Activated CD4-positive, alpha-beta memory T cell treated with anti-CD3 and anti-CD28 coated beads for 36 hours (primary cell): ENCODE measurements around the gene CCDC195. TPM values are rescaled to one million over a fixed set of nuclear protein-coding genes. Genes with fewer than 3 reads are reported as not detected.

Source experiments
- CTCF ChIA-PET: fragments of 350-600 bp; sonication (Branson Sonifier 250); formaldehyde crosslinking; loops from one replicate; lab custom pipeline; 2021; ENCODE audit warnings: antibody characterized with exemption, inconsistent platforms; lab: Charles Lee
- POLR2A ChIA-PET: fragments of 350-600 bp; sonication (Branson Sonifier 250); formaldehyde crosslinking; loops from one replicate; lab custom pipeline; 2021; ENCODE audit warnings: antibody characterized with exemption; lab: Charles Lee
- DNase-seq: peaks from one replicate; pipeline ENCODE4 v3.0.0-alpha.2; 2020
- H3K27ac Mint-ChIP-seq: one replicate; pipeline ENCODE4 v1.8.0; 2021; ENCODE audit warnings: mixed read lengths
- H3K27me3 Mint-ChIP-seq: one replicate; pipeline ENCODE4 v1.8.0; 2021; ENCODE audit warnings: mixed read lengths
- H3K36me3 Mint-ChIP-seq: one replicate; pipeline ENCODE4 v1.8.0; 2021; ENCODE audit warnings: mixed read lengths
- H3K4me1 Mint-ChIP-seq: one replicate; pipeline ENCODE4 v1.8.0; 2021; ENCODE audit warnings: low read depth, mixed read lengths
- H3K4me3 Mint-ChIP-seq: one replicate; pipeline ENCODE4 v1.8.0; 2021; ENCODE audit warnings: mild to moderate bottlenecking, mixed read lengths
- H3K9me3 Mint-ChIP-seq: one replicate; pipeline ENCODE4 v1.8.0; 2021; ENCODE audit warnings: mixed read lengths
- intact Hi-C: fragments of 100-400 bp; cut with micrococcal nuclease; formaldehyde crosslinking; loops from one replicate; pipeline ENCODE4 v1.15.1; 2023
- total RNA-seq, 2 experiments: library from RNA; stranded (reverse); gene quantifications; one replicate each; pipeline ENCODE4 v1.2.3, GENCODE V29; 2021

CCDC195 gene
- total RNA-seq: not detected

- CTCF ChIA-PET: no interaction called here
- intact Hi-C loops: no loop called here
- POLR2A ChIA-PET: no interaction called here
- Mint-ChIP-seq H3K36me3 (no peaks in the 10 kb centered on the region), H3K27me3 (peaks cover 2% of the 10 kb centered on the region), H3K4me1 (no peaks in the 10 kb centered on the region), H3K27ac (no peak within 1 kb of the TSS), H3K4me3 (no peak within 1 kb of the TSS), H3K9me3 (peaks cover 5% of the 10 kb centered on the region)
- no peak for DNase-seq
Observed at GRCh38 chr2:224716201-224716600, at the start of gene CCDC195. Gene CCDC195 (minus strand): TSS chr2:224716365. CDS start chr2:224716365, 0 bp downstream.

- ChIA-PET POLR2A (no interaction called here), CTCF (no interaction called here)
- H3K27ac Mint-ChIP-seq: peak overlapping the region; percentile 81
- no peaks in the 10 kb centered on the region for H3K27me3 Mint-ChIP-seq
- no peak for DNase-seq
- intact Hi-C loops: no loop called here
- peaks cover 90% of the 10 kb centered on the region for H3K36me3 Mint-ChIP-seq
- peaks cover 15% of the 10 kb centered on the region for H3K9me3 Mint-ChIP-seq
- peaks cover 35% of the 10 kb centered on the region for H3K4me1 Mint-ChIP-seq
- H3K4me3 Mint-ChIP-seq: no peak overlapping the region
Observed at GRCh38 chr2:224764565-224765236, 48.5 kb upstream of the CCDC195 start.

GRCh38 chr2:224757934-224758548 is 41.9 kb upstream of the CCDC195 start:
- intact Hi-C loops: no loop called here
- POLR2A ChIA-PET: no interaction called here
- Mint-ChIP-seq H3K36me3 (peaks cover 56% of the 10 kb centered on the region), H3K9me3 (peaks cover 48% of the 10 kb centered on the region), H3K27me3 (no peaks in the 10 kb centered on the region), H3K4me1 (no peaks in the 10 kb centered on the region), H3K27ac (no peak overlapping the region), H3K4me3 (no peak overlapping the region)
- DNase-seq: no peak
- CTCF ChIA-PET: interaction anchor here (1.3 kb wide), 1 partner anchor 20 kb away, joined by 3 read pairs; no protein-coding TSS in a partner anchor

GRCh38 chr2:224753743-224754540 is 37.8 kb upstream of the CCDC195 start:
- ChIA-PET POLR2A (no interaction called here), CTCF (no interaction called here)
- DNase-seq: no peak
- H3K4me1 Mint-ChIP-seq: no peaks in the 10 kb centered on the region
- peaks cover 26% of the 10 kb centered on the region for H3K9me3 Mint-ChIP-seq
- peaks cover 21% of the 10 kb centered on the region for H3K36me3 Mint-ChIP-seq
- intact Hi-C loops: no loop called here
- H3K27me3 Mint-ChIP-seq: no peaks in the 10 kb centered on the region
- H3K4me3 Mint-ChIP-seq: no peak overlapping the region
- H3K27ac Mint-ChIP-seq: no peak overlapping the region

GRCh38 chr2:224751996-224752698 is 36.0 kb upstream of the CCDC195 start:
- no peak overlapping the region for H3K27ac Mint-ChIP-seq
- H3K9me3 Mint-ChIP-seq: peaks cover 8% of the 10 kb centered on the region
- DNase-seq: no peak
- ChIA-PET POLR2A (no interaction called here), CTCF (no interaction called here)
- no peak overlapping the region for H3K4me3 Mint-ChIP-seq
- peaks cover 3% of the 10 kb centered on the region for H3K36me3 Mint-ChIP-seq
- intact Hi-C loops: no loop called here
- peaks cover 4% of the 10 kb centered on the region for H3K27me3 Mint-ChIP-seq
- H3K4me1 Mint-ChIP-seq: no peaks in the 10 kb centered on the region

- peaks cover 5% of the 10 kb centered on the region for H3K27me3 Mint-ChIP-seq
- H3K4me1 Mint-ChIP-seq: no peaks in the 10 kb centered on the region
- no peak overlapping the region for H3K4me3 Mint-ChIP-seq
- ChIA-PET CTCF (no interaction called here), POLR2A (no interaction called here)
- intact Hi-C loops: no loop called here
- DNase-seq: no peak
- no peaks in the 10 kb centered on the region for H3K36me3 Mint-ChIP-seq
- peaks cover under 1% of the 10 kb centered on the region for H3K9me3 Mint-ChIP-seq
- H3K27ac Mint-ChIP-seq: no peak overlapping the region
Observed at GRCh38 chr2:224749136-224749535, 33.0 kb upstream of the CCDC195 start.

GRCh38 chr2:224747765-224748164 is 31.6 kb upstream of the CCDC195 start:
- POLR2A ChIA-PET: no interaction called here
- DNase-seq: no peak
- no peaks in the 10 kb centered on the region for H3K9me3 Mint-ChIP-seq
- H3K4me3 Mint-ChIP-seq: no peak overlapping the region
- H3K27me3 Mint-ChIP-seq: peaks cover 5% of the 10 kb centered on the region
- H3K4me1 Mint-ChIP-seq: no peaks in the 10 kb centered on the region
- CTCF ChIA-PET: no interaction called here
- intact Hi-C loops: no loop called here
- no peak overlapping the region for H3K27ac Mint-ChIP-seq
- no peaks in the 10 kb centered on the region for H3K36me3 Mint-ChIP-seq

GRCh38 chr2:224736227-224736626 is 20.1 kb upstream of the CCDC195 start:
- no peak for DNase-seq
- Mint-ChIP-seq H3K27me3 (no peaks in the 10 kb centered on the region), H3K9me3 (peaks cover 24% of the 10 kb centered on the region), H3K4me1 (no peaks in the 10 kb centered on the region), H3K4me3 (no peak overlapping the region), H3K27ac (no peak overlapping the region), H3K36me3 (peaks cover 2% of the 10 kb centered on the region)
- ChIA-PET POLR2A (no interaction called here), CTCF (no interaction called here)
- intact Hi-C loops: no loop called here

GRCh38 chr2:224734949-224735348 is 18.8 kb upstream of the CCDC195 start:
- intact Hi-C loops: no loop called here
- no peak overlapping the region for H3K27ac Mint-ChIP-seq
- POLR2A ChIA-PET: no interaction called here
- H3K9me3 Mint-ChIP-seq: peaks cover 24% of the 10 kb centered on the region
- no peak for DNase-seq
- H3K4me1 Mint-ChIP-seq: no peaks in the 10 kb centered on the region
- H3K27me3 Mint-ChIP-seq: peaks cover 2% of the 10 kb centered on the region
- H3K36me3 Mint-ChIP-seq: peaks cover 4% of the 10 kb centered on the region
- no peak overlapping the region for H3K4me3 Mint-ChIP-seq
- CTCF ChIA-PET: no interaction called here

- intact Hi-C loops: no loop called here
- DNase-seq: no peak
- POLR2A ChIA-PET: no interaction called here
- Mint-ChIP-seq H3K4me3 (no peak overlapping the region), H3K4me1 (no peaks in the 10 kb centered on the region), H3K27ac (no peak overlapping the region), H3K36me3 (peaks cover 4% of the 10 kb centered on the region), H3K9me3 (peaks cover 33% of the 10 kb centered on the region), H3K27me3 (peaks cover 5% of the 10 kb centered on the region)
- CTCF ChIA-PET: no interaction called here
Observed at GRCh38 chr2:224731665-224732064, 15.5 kb upstream of the CCDC195 start.

GRCh38 chr2:224729435-224729834 is 13.3 kb upstream of the CCDC195 start:
- peaks cover 8% of the 10 kb centered on the region for H3K27me3 Mint-ChIP-seq
- ChIA-PET POLR2A (no interaction called here), CTCF (no interaction called here)
- H3K9me3 Mint-ChIP-seq: peaks cover 17% of the 10 kb centered on the region
- intact Hi-C loops: no loop called here
- no peak overlapping the region for H3K27ac Mint-ChIP-seq
- DNase-seq: no peak
- peaks cover 2% of the 10 kb centered on the region for H3K36me3 Mint-ChIP-seq
- no peaks in the 10 kb centered on the region for H3K4me1 Mint-ChIP-seq
- no peak overlapping the region for H3K4me3 Mint-ChIP-seq

- POLR2A ChIA-PET: no interaction called here
- no peaks in the 10 kb centered on the region for H3K36me3 Mint-ChIP-seq
- intact Hi-C loops: no loop called here
Observed at GRCh38 chr2:224724331-224724730, 8.2 kb upstream of the CCDC195 start.

More at GRCh38 chr2:224724331-224724730, 8.2 kb upstream of the CCDC195 start:
- Mint-ChIP-seq H3K27ac (no peak overlapping the region), H3K9me3 (peaks cover 16% of the 10 kb centered on the region), H3K4me1 (no peaks in the 10 kb centered on the region), H3K27me3 (peaks cover 6% of the 10 kb centered on the region), H3K4me3 (no peak overlapping the region)
- DNase-seq: no peak
- CTCF ChIA-PET: no interaction called here
